ENCODE data around the gene KMO.

Gene KMO

GRCh38 chr1:241532162-241532531 lies at the start of gene KMO:
KMO (plus strand) TSS chr1:241532378; CDS start chr1:241532445, 67 bp downstream.
- DNase-seq: no peak

GRCh38 chr1:241482761-241483250 lies 49.4 kb upstream of the KMO start:
- DNase-seq: no peak

DNA sequence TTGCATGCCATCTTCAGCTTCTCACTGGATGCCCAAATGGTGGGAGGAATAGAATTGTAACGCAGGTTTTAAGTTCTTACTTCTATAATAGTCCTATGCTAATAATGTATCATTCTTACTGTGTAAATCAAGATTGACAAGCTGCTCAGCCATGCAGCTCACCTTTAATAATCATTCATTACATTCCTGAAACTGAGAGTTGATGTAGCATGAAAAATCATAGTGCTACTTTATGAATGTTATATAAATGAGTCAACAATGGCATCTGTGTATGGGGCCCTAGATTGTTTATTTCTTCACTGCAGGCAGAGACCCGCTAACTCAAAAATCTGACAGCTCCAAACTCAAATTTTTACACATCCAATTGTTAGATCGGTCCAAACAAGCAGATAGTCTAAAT lies 47.0 kb upstream of the KMO start:
- DNase-seq: no peak

DNA sequence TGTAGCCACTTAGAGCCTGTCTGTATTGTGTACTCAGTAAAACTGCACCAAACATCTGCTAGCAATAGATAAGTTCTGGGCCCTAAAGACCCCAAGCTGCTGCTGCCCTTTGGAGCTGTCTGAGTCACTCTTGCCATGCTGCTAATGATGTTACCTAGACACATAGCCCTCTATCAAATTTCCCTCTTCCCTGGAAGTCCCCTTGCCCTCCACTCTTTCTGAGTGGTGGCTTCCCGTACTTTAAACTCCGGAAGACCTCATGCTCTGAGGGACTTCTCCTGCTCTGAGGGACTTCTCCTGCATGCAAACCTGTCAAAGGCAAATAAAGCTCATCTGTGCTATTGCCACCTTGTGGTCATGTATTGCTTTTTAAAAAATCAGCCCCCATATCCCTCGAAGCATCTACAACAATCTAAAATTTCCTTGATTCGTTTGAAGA lies 46.6 kb upstream of the KMO start:
- DNase-seq: no peak

DNA sequence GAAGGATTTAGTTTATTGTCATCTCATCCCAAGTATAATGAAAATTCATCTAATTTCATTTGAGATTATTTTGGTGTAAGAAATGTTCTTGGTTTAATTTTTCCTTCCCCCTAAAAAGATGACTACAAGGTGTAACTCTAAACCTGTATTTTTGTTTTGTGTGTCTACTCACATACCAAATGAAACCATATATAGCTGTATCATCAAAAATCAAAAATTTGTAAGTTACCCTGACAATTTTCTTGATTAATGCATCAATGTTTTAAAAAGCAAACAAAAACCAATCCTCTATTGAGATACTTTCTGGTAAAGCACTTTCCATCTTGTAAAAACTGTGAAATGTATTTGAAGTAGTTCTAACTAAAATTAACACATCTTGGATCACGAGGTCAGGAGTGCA lies 43.4 kb upstream of the KMO start:
- no peak for DNase-seq

GRCh38 chr1:241495741-241496140 lies 36.4 kb upstream of the KMO start:
- no peak for DNase-seq

DNA sequence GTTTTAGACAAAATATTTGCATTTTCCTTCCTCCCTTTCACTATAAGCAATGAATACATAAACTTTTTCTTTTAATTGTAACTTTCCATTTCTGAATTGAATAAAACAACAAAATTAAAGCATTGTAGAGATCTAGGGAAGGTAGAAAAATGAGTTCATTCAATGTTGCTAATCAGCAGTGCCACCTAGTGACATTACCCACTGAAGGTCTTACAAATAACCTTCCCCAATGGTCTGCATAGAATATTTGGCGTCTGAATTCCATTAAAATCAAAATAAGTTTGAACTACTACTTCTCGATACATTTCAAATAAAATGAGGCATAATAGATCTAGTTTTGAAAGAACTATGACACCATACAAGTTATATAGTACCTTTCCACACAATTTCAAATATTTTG lies 32.3 kb upstream of the KMO start:
- no peak for DNase-seq

GRCh38 chr1:241503444-241503843 lies 28.7 kb upstream of the KMO start:
- peak; percentile 28 for DNase-seq

GRCh38 chr1:241507189-241507863 lies 24.9 kb upstream of the KMO start:
- DNase-seq: no peak

- no peak for DNase-seq
Measured at GRCh38 chr1:241513378-241513777, 18.8 kb upstream of the KMO start.

GRCh38 chr1:241518476-241519307 lies 13.5 kb upstream of the KMO start:
- peak; percentile 53 for DNase-seq

- peak; percentile 92 for DNase-seq
Measured at GRCh38 chr1:241519308-241520079, 12.7 kb upstream of the KMO start, which contains the start of gene FH. FH (minus strand) TSS chr1:241519755; CDS start chr1:241519722, 33 bp downstream.

GRCh38 chr1:241520080-241520465 lies 12.1 kb upstream of the KMO start:
- DNase-seq: no peak

- no peak for DNase-seq
Measured at GRCh38 chr1:241521718-241522117, 10.5 kb upstream of the KMO start.

DNA sequence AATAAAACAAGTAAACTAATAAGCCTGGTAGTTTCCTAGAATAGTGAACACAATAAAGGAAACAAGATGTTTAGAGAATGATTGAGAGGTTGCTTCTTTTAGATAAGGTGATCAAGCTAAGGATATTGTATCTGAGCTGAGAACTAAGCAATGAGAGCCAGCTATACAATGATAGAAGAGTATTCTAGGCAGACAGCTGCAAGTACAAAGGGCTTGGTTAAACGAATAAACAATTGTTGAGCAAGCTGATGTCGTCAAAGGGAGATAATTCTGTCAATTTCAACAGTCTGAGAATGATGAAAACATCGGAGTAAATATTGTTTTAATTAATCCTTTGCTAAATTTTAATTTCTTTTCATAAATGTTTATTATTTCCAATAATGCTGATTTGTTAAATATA lies 7.2 kb upstream of the KMO start:
- no peak for DNase-seq

DNA sequence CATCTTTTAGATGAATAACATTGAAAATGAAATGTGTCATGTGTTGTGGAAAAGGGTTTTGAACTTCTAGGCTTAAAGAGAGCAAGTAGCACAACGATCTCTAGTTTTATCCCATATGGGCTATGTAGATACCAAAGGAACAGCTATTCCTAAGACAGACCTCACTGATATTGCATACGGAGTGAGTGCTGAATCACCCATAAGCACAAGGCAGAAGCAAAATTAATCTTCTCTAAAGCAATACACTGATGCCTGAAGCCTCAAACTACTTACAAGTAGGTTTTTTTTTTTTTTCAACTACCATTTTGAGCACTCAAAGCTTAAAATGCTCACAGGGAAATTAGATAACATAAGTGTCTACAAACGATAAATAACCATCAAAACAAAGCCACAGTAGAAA lies 5.0 kb upstream of the KMO start:
- no peak for DNase-seq

GRCh38 chr1:241531195-241532161 lies 700 bp upstream of the KMO start:
- no peak for DNase-seq

DNA sequence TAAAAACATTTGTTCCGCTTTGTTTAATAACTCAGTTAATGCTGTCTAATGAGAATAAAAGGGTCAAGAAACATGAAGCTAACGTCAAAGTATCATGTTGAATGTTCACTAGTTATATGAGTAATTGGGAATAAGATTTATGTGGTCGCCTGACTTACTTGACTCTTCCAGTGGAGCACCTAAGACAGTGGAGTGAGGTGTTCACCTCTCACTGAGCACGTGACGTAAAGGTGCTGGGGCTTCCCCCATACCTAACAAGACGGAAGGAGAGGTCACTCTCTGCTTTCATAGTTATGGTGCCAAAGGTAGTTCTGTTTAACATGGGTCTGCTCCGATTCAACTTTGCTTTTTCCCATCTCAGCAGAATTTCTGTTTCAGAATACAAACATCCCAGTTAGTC lies 686 bp downstream of the KMO start:
- no peak for DNase-seq

GRCh38 chr1:241533326-241534115 lies 1.3 kb downstream of the KMO start:
- no peak for DNase-seq

DNA sequence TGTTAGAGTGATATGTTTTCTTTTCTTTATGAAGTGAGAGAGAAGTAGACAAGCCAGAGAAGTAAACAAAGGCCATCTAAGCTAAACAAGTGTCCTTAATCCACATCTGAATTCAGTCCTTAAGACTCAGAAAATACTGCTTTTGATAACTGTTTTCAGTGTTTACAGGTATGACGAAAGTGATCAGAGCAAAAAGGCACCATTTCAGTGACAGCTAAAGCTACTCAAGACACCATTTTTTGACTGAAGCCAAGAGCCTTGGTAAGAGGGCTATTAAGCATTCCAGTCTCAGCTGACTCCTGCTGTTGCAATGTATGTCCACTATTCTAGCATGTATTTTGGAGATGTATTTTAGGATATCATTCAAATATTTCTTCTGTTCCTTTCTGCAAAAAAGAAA lies 4.1 kb downstream of the KMO start:
- DNase-seq: no peak

- no peak for DNase-seq
Measured at GRCh38 chr1:241536969-241537368, 4.8 kb downstream of the KMO start.
